CD4-positive, alpha-beta T cell treated with Interleukin-10 for 1 hour (primary cell): ENCODE results near the gene CTDSPL.

Experiments
- DNase-seq: peaks from one replicate; pipeline ENCODE4 v3.0.0-alpha.2; 2020

CTDSPL gene

DNA sequence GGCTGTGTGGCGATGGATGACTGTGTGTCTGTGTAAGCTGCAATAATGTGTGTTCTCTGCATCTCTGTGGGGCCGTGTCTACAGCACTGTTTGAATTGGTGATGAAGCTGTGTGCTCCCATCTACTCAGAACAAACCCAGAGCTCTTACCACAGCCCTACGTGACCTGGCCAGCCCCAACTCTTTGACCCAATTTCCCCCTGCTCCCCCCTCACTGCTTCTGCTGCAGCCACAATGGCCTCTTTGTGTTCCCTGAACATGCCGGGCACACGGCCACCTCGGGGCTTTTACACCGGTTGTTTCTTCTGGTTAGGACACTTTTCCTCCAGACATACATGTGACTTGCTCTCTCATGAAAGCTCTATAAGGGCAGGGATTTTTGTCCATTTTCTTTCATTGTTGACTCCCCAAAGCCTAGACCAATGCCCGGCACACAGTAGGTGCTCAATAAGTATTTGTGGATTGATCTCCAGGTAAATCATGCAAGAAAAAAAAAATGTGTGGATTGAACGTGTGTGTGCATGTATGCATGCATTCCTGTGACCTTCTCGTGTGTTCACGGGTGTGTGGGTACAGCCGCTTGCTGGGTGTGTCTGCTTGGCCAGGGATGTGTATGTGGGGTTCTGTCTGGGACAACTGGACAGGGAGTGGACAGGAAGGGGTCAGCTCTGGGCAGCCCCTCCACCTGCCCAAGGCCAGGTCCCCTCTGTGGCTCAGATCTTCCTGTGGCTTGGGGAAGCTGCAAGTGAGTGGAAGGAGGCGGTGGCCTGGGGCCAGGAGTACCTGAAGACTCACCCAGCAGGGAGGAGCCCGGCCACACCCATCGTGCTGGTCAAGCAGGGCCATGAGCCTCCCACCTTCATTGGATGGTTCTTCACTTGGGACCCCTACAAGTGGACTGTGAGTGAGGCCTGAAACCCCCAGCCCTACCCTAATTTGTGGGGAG is 143.7 kb downstream of the CTDSPL start:
- DNase-seq: no peak

- DNase-seq: no peak
Measured at GRCh38 chr3:38006031-38006430, 144.4 kb downstream of the CTDSPL start.

- no peak for DNase-seq
Measured at GRCh38 chr3:38006445-38006995, 144.8 kb downstream of the CTDSPL start.

DNA sequence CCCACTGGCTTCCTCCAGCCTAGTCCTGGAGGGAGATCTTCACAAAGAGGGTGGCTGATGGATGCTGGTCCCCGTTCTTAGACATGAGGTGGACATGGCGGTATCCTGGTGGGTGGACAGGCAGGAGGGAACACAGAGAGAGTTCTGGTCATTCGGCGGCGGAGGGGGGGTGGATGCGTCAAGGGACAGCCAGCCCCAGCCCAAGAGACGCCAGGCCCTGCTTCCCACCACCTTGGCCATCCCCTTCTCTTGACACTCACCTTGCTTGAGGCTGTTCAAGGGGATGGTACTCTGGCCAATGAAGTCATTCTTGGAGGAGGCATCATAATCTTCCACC is 146.0 kb downstream of the CTDSPL start:
- DNase-seq: no peak

DNA sequence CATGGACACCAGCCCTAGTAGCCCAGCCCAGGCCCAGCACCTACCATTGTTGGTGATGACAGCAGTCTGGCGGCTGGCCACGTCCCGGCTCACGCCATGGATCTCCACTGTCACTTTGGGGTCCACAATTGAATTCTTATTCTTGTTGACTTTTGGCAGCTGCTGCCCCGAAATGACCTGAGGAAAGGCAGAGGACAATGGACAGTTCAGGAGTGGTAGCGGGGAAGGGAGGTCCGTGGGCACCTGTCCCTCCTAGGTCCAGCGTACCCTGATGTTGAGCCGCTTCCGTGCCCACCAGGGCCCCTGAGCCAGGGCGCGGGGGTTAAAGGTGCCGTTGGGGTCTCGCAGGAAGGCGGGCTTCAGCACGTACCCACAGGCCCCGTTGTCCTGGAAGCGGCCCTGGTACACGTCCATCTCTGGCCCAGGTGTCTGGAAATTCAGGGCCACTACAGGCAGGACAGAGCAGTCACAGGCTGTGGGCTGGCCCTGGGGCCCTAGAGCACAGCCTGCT is 146.6 kb downstream of the CTDSPL start:
- no peak for DNase-seq

- DNase-seq: no peak
Measured at GRCh38 chr3:38008971-38009580, 147.4 kb downstream of the CTDSPL start.

- DNase-seq: no peak
Measured at GRCh38 chr3:38009807-38010591, 148.3 kb downstream of the CTDSPL start.

GRCh38 chr3:38011111-38011510 is 149.4 kb downstream of the CTDSPL start:
- DNase-seq: no peak

DNA sequence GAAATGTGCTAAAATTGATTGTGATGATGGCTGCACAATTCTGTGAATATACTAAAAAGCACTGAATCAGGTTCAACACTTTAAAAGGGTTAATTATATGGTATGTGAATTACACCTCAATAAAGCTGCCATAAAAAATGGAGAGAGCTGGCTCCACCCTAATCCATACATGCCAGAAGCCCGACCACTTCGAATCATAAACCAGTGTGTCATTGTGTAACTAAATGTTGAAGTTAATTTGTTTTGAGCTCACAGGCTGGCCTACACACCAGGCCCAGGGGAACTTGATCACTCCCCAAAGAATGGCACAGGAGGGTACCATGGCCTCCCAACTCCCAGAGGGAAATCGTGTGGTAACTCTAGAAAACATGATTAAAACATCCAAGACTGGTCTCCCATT is 153.8 kb downstream of the CTDSPL start:
- no peak for DNase-seq

DNA sequence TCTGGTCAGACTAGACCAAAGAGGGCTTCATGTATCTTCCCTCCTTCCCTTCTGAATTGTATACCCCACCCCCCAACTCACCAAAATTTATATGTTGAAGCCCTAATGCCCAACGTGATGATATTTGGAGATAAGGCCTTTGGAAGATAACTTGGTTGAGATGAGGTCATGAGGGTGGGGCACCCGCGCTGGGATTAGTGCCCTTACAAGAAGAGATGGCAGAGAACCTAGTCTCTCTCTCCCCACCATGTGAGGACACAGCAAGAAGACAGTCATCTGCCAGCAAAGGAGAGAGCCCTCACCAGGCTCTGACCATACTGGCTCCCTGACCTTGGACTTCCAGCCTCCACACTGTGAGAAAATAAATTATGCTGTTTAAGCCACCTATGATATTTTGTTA is 154.3 kb downstream of the CTDSPL start:
- no peak for DNase-seq

- no peak for DNase-seq
Measured at GRCh38 chr3:38016410-38016809, 154.7 kb downstream of the CTDSPL start.

GRCh38 chr3:38016847-38017444 is 155.3 kb downstream of the CTDSPL start:
- no peak for DNase-seq

DNA sequence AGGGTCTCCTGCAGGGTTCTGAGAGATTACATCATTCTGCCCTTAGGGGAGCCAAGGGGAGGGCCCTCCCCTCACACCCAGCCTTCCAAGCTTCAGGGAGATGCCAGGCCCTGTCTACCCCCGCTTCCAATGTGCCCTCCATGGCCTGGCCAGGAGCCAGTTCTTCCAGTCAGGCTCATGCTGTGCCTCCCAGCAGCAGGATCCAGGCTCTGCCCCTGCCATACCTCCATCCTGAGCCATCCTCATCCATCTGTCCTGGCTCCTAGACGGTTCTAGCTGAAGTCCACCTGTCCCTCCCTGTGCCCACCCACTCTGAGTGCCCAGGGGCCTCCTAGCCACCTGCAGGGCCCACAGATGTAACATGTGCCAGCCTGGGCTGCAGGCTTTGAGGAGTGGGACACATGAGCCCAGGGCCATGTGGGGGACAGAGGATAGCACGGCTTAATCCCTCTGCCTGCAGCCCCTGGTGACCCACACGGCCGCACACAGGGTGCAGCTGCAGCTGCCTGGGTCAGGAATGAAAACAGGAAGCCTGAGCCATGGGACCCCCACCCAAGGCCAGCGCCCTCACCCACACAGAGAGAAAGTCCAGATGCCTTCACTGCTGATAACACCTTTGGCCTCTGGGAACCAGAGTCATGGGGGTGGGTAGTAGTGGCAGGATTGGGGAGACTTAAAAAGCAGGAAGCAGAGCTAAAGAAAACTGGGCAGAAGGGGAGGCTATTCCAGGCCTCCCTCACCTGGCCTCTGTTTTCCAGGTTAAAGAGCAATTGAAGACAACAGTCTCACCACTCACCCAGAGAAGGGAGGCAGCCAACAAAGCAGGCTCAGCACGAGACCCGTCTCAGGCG is 156.0 kb downstream of the CTDSPL start:
- DNase-seq: no peak

DNA sequence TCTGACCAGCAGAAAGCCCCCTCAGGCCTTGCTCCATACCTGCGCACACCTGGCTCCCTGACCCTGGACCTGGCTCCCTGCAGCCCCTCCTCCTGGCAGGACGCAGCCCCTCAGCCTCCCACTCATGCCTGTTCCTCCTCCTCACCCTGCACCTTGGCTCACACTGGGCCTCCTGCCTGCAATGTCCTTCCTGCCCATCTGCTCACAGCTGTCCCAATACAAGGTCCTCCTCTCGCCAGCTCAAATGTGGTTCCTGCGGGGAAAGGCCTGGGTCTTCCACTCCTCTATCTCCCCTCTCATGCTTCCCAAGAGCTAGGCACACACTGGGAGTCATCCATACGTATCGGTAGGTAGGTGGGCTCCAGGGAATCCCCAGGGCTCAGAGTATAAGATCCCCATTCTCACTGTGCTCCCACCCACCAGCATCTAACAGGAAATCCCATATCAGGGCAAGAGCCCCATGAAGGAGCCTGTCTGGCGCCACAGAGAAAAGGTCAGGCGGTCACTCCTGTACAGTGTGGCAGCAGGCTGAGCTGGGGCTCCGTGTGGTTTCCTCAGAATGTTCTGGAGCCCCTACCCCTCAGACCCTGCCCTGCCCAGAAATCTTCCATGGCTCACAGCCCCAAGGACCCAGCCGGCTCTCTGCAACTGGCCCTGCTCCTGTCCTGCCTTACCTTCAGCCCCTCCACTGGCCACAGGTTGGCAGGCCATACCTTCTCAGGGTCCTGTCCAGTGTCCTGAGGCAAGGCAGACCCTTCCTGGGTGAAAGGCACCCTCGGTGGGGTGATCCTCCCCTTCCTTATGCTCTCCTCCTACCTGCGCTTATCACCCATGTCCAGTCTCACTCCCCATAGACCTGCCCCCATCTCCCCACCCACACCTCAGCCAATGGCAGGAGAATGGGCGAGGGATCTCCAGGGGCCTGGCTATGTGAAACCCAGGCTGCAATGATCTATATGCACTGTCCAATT is 156.9 kb downstream of the CTDSPL start:
- DNase-seq: no peak

GRCh38 chr3:38019658-38020341 is 158.1 kb downstream of the CTDSPL start:
- no peak for DNase-seq

DNA sequence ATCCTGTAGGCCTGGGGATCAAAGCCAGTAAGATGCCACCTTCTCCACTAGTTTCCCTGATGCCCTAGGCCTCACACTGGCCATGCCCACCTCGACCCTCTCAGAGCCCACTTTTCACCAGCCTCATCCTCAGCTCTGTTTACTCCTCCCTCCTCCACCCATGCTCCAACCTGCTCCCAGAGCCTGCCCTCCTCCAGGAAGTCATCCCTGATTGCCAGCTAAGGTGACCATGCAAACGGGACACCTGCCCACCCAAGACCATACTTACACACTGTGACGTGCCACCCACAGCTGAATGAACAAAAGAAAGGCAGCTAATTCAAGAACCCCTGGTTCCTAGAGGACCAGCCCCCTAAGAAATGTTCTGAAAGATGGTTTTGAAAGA is 158.7 kb downstream of the CTDSPL start:
- DNase-seq: no peak

- no peak for DNase-seq
Measured at GRCh38 chr3:38021196-38021595, 159.5 kb downstream of the CTDSPL start.

GRCh38 chr3:38022301-38022700 is 160.6 kb downstream of the CTDSPL start:
- no peak for DNase-seq

- no peak for DNase-seq
Measured at GRCh38 chr3:38022896-38023709, 161.4 kb downstream of the CTDSPL start.
